Bronchial epithelial cell (primary cell): Measurements from ENCODE around the gene PTPRB. TPM values are rescaled to one million over a fixed set of nuclear protein-coding genes. Genes with fewer than 3 reads are reported as not detected.
"Not testable (repeated sequence)": the region's sequence is repeated elsewhere in the genome, so short reads cannot be mapped to it uniquely, and the experiment has no call there.

Source experiments
- DNase-seq: peaks from one replicate; pipeline ENCODE4 v3.0.0-alpha.2; 2010; ENCODE audit warnings: low read depth
- FAIRE-seq: peaks from 2 replicates; lab custom pipeline; 2011; peaks lifted over from hg19 to GRCh38; lab: Jason Lieb, UNC
- H3K27me3 ChIP-seq: 2 replicates; pipeline ENCODE4 v1.5.1; 2011; ENCODE audit warnings: low read length; ENCODE audit not compliant: control insufficient read depth, insufficient read depth
- H3K36me3 ChIP-seq: 2 replicates; pipeline ENCODE4 v1.5.1; 2011; ENCODE audit warnings: low read length; ENCODE audit not compliant: control insufficient read depth, insufficient read depth
- H3K4me3 ChIP-seq: 2 replicates; pipeline ENCODE4 v1.5.1; 2011; ENCODE audit warnings: mild to moderate bottlenecking, low read depth, low read length, control low read depth
- total RNA-seq: library from RNA; depleted of rRNA; stranded (reverse); fragments of >200 nt; gene quantifications from 2 replicates; pipeline ENCODE4 v1.2.1, GENCODE V29; 2014
- TF ChIP-seq, protein P1 (sequence below): IDR thresholded peaks from 2 replicates; pipeline ENCODE4 v1.5.1; 2011; ENCODE audit warnings: mild to moderate bottlenecking, moderate library complexity, low read length, control low read depth, inconsistent platforms; ENCODE audit not compliant: insufficient read depth, severe bottlenecking

The PTPRB gene
- total RNA-seq, 1 donor from 2014 or later = 0.53 TPM

- TF ChIP-seq, protein P1, sequence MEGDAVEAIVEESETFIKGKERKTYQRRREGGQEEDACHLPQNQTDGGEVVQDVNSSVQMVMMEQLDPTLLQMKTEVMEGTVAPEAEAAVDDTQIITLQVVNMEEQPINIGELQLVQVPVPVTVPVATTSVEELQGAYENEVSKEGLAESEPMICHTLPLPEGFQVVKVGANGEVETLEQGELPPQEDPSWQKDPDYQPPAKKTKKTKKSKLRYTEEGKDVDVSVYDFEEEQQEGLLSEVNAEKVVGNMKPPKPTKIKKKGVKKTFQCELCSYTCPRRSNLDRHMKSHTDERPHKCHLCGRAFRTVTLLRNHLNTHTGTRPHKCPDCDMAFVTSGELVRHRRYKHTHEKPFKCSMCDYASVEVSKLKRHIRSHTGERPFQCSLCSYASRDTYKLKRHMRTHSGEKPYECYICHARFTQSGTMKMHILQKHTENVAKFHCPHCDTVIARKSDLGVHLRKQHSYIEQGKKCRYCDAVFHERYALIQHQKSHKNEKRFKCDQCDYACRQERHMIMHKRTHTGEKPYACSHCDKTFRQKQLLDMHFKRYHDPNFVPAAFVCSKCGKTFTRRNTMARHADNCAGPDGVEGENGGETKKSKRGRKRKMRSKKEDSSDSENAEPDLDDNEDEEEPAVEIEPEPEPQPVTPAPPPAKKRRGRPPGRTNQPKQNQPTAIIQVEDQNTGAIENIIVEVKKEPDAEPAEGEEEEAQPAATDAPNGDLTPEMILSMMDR = no peak
- no peak for DNase-seq
- no peak overlapping the region for H3K4me3 ChIP-seq
- no peak for FAIRE-seq
- no peaks in the 10 kb centered on the region for H3K27me3 ChIP-seq
- H3K36me3 ChIP-seq = no peaks in the 10 kb centered on the region
Observed at GRCh38 chr12:70508178-70508577, 129.1 kb downstream of the PTPRB start.

DNA sequence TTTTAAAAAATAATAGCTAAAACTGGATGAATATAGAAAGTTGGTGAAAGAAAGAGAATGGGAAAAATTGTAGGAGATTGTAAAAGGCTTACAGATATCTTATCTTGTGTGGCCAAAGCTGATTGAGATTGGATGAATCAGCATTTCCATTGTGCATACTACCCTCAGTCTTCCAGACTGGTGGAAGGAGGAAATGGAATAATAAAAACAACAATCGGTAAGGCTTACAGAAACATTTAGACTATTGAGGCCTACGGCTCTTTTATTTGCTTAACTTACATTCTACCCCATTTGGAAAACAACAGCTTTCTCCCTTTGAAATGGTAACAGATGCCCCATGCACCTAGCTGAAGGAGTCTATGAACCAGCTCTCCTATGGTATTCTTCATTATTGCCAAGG lies 129.8 kb downstream of the PTPRB start:
- TF ChIP-seq, protein P1 = no peak
- Histone ChIP-seq H3K27me3 (no peaks in the 10 kb centered on the region), H3K36me3 (no peaks in the 10 kb centered on the region), H3K4me3 (no peak overlapping the region)
- DNase-seq (no peak), FAIRE-seq (no peak)

GRCh38 chr12:70497508-70497907 lies 139.7 kb downstream of the PTPRB start:
- no peak for FAIRE-seq
- no peaks in the 10 kb centered on the region for H3K27me3 ChIP-seq
- H3K36me3 ChIP-seq = no peaks in the 10 kb centered on the region

DNA sequence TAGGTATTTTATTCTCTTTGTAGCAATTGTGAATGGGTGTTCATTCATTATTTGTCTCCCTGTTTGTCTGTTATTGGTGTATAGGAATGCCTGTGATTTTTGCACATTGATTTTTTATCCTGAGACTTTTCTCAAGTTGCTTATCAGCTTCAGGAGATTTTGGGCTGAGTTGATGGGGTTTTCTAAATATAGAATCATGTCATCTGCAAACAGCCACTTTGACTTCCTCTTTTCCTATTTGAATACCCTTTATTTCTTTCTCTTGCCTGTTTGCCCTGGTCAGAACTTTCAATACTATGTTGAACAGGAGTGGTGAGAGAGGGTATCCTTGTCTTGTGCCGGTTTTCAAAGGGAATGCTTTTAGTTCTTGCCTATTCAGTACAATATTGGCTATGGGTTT lies 144.3 kb downstream of the PTPRB start:
- not testable (repeated sequence) for DNase-seq, H3K27me3 ChIP-seq, H3K4me3 ChIP-seq, FAIRE-seq, H3K36me3 ChIP-seq

More at GRCh38 chr12:70497508-70497907, 139.7 kb downstream of the PTPRB start:
- TF ChIP-seq, protein P1 = no peak
- no peak overlapping the region for H3K4me3 ChIP-seq
- no peak for DNase-seq

- not testable (repeated sequence) for DNase-seq, H3K36me3 ChIP-seq, FAIRE-seq, H3K27me3 ChIP-seq, H3K4me3 ChIP-seq
Observed at GRCh38 chr12:70490928-70491327, 146.3 kb downstream of the PTPRB start.

- TF ChIP-seq, protein P1 = no peak
- Histone ChIP-seq H3K27me3 (no peaks in the 10 kb centered on the region), H3K36me3 (no peaks in the 10 kb centered on the region), H3K4me3 (no peak overlapping the region)
- DNase-seq = no peak
- FAIRE-seq = no peak
Observed at GRCh38 chr12:70487440-70487839, 149.8 kb downstream of the PTPRB start.

- no peak for FAIRE-seq
- no peak for DNase-seq
- Histone ChIP-seq H3K4me3 (no peak overlapping the region), H3K27me3 (no peaks in the 10 kb centered on the region), H3K36me3 (no peaks in the 10 kb centered on the region)
- TF ChIP-seq, protein P1 = no peak
Observed at GRCh38 chr12:70486588-70486987, 150.6 kb downstream of the PTPRB start.
